Mesendoderm (in vitro differentiated cells): ENCODE measurements around the gene SPATA32.

Experiments used
- DNase-seq: peaks from one replicate; pipeline ENCODE4 v3.0.0; 2013
- H2AK5ac ChIP-seq: 2 replicates; pipeline ENCODE4 v1.6.1; 2013; ENCODE audit warnings: low read length, inconsistent platforms
- H2BK120ac ChIP-seq: 2 replicates; pipeline ENCODE4 v1.6.1; 2013; ENCODE audit warnings: low read depth, mild to moderate bottlenecking, low read length, moderate library complexity, mixed read lengths
- H2BK15ac ChIP-seq: replicated peaks from 2 replicates; pipeline ENCODE4 v1.6.1; 2013; ENCODE audit warnings: low read depth, mild to moderate bottlenecking, moderate library complexity
- H2BK5ac ChIP-seq: 2 replicates; pipeline ENCODE4 v1.6.1; 2013; ENCODE audit warnings: low read length, inconsistent platforms
- H3K18ac ChIP-seq: 2 replicates; pipeline ENCODE4 v1.6.1; 2013; ENCODE audit warnings: mild to moderate bottlenecking, low read length, mixed read lengths
- H3K23ac ChIP-seq: one replicate; pipeline ENCODE4 v1.6.1; 2013; ENCODE audit warnings: low read length
- H3K27ac ChIP-seq: 2 replicates; pipeline ENCODE4 v1.5.1; 2013; ENCODE audit warnings: low read depth, mild to moderate bottlenecking, inconsistent platforms, low read length, moderate library complexity
- H3K27me3 ChIP-seq: 2 replicates; pipeline ENCODE4 v1.6.1; 2013; ENCODE audit warnings: low read length, control low read depth, mild to moderate bottlenecking, inconsistent platforms; ENCODE audit not compliant: insufficient read depth, poor library complexity
- H3K36me3 ChIP-seq: 2 replicates; pipeline ENCODE4 v1.6.1; 2013; ENCODE audit warnings: low read length, inconsistent platforms; ENCODE audit not compliant: control insufficient read depth, insufficient read depth
- H3K4ac ChIP-seq: one replicate; pipeline ENCODE4 v1.6.1; 2013; ENCODE audit warnings: low read depth, mild to moderate bottlenecking, low read length, moderate library complexity
- H3K4me1 ChIP-seq: 2 replicates; pipeline ENCODE4 v1.6.1; 2013; ENCODE audit warnings: low read depth, low read length, inconsistent platforms; ENCODE audit not compliant: control insufficient read depth
- H3K4me2 ChIP-seq: 2 replicates; pipeline ENCODE4 v1.6.1; 2013; ENCODE audit warnings: low read length
- H3K4me3 ChIP-seq: 2 replicates; pipeline ENCODE4 v1.5.1; 2013; ENCODE audit warnings: mild to moderate bottlenecking, low read length
- H3K56ac ChIP-seq: one replicate; pipeline ENCODE4 v1.6.1; 2013; ENCODE audit warnings: low read length
- H3K79me1 ChIP-seq: 2 replicates; pipeline ENCODE4 v1.6.1; 2013; ENCODE audit warnings: low read length, inconsistent platforms
- H3K79me2 ChIP-seq: 2 replicates; pipeline ENCODE4 v1.6.1; 2013; ENCODE audit warnings: mild to moderate bottlenecking, low read length; ENCODE audit not compliant: control insufficient read depth, insufficient read depth
- H3K9ac ChIP-seq: 2 replicates; pipeline ENCODE4 v1.6.1; 2013; ENCODE audit warnings: low read length, inconsistent platforms
- H4K5ac ChIP-seq: one replicate; pipeline ENCODE4 v1.6.1; 2013; ENCODE audit warnings: low read length
- H4K8ac ChIP-seq: one replicate; pipeline ENCODE4 v1.6.1; 2013; ENCODE audit warnings: low read depth, mild to moderate bottlenecking, control low read depth, low read length, moderate library complexity
- WGBS: extraction: QIAGEN DNeasy Blood & Tissue Kit; methylation state at CpG from one replicate; pipeline ENCODE4 v1.1.7; 2013; ENCODE audit warnings: low lambda C conversion rate, missing lambda C conversion rate; ENCODE audit not compliant: insufficient coverage; ENCODE audit errors: extremely low coverage; 5-methylcytosine and 5-hydroxymethylcytosine counted together

SPATA32 gene

DNA sequence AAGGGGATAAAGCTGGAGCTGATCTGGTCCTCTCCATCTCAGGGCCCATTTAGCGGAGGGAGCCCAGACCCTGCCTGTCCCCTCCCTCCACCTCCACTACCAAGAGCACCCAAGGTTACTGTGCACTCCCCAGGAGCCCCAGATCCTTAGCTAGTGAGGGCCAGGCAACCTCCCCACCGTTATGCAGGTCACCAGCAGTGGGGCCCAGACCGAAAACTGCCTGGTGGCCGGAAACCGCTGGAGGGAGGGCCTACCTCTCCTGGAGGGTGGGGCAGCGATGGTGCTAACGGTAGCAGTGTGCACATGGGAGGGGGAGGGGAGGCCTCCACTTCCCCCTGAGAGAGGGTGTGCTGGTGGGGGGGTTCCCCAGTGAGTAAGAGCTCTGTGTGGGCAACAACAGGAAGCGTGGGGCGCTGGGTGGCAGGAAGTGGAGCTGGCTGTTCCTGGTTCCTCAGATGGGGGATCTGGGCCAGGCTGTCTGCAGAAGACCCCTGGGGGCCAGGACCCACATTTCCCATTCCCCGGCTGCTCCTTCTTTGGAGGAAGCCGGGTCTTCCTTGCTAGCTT is 35.8 kb downstream of the SPATA32 start:
- no peak for DNase-seq
- H3K27me3 ChIP-seq = peaks cover 1% of the 10 kb centered on the region
- no peak overlapping the region for H3K9ac ChIP-seq

DNA sequence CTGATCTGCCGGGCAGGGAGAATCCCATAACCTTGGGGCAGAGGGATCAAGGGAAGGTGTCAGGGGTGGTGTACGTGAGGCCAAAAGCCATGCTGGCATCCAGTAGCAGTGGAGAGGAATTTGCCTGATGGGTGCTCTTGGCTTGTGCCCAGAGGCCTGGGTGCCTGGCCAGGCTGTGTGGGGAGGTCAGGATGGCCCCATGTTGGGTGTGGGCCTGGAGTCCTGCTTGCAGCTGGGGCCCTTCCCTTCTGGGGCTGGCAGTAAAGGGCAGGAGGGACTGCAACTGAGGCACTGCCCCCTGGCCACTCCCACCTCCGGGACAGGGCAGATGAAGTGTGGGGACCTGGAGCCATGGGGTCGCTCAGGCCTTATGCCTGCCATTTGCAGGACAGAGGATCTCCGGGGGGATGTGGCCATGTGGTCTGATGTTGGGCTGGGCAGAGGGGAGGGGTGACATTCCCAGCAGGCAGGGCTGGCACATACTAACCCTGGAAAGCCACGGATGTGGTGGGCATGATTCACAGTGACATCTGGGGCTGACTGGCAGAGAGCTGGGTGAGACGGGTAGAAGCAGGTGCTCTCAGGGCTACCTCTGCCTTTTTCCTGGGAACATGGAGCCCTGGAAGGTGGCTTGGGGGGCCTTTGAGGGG is 36.7 kb downstream of the SPATA32 start:
- peaks cover 2% of the 10 kb centered on the region for H3K4me1 ChIP-seq
- no peak overlapping the region for H4K8ac ChIP-seq
- WGBS = no CpG with 5 or more reads among the region's 7 CpGs

More for the DNA sequence above, 35.8 kb downstream of the SPATA32 start:
- Histone ChIP-seq H3K27ac (no peak overlapping the region), H2AK5ac (no peak overlapping the region), H3K23ac (no peak overlapping the region), H2BK5ac (no peak overlapping the region), H2BK15ac (no peak overlapping the region), H3K79me2 (no peaks in the 10 kb centered on the region), H3K4ac (no peak overlapping the region), H2BK120ac (no peak overlapping the region), H3K79me1 (no peaks in the 10 kb centered on the region), H3K4me1 (peaks cover 2% of the 10 kb centered on the region), H3K4me3 (no peak overlapping the region), H3K56ac (peak overlapping the region; percentile 62), H3K18ac (no peak overlapping the region), H4K8ac (no peak overlapping the region), H3K4me2 (no peak overlapping the region), H3K36me3 (no peaks in the 10 kb centered on the region), H4K5ac (no peak overlapping the region)
- no CpG with 5 or more reads among the region's 11 CpGs for WGBS

DNA sequence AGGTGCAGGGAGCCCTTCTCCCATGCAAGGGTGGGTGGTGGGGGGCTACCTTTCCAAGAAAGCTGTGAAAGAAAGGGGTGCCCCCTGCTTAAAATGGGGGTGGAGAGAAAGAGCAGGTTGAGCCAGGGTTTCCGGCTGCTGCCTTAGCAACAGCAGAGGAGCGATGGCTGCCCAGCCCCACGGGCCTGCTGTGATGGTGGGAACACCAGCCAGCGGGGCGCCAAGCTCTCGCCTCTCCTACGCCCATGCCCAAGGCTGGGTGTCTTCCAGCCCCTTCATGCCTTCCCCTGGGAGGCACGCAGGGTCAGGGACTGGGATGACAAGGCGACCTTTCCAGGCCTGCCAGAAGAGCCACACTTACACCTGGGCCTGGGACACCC is 37.2 kb downstream of the SPATA32 start:
- H3K36me3 ChIP-seq = no peaks in the 10 kb centered on the region
- no peak overlapping the region for H3K27ac ChIP-seq
- no peak overlapping the region for H3K4me3 ChIP-seq
- no peak overlapping the region for H3K4ac ChIP-seq
- no peak overlapping the region for H2BK15ac ChIP-seq
- H3K27me3 ChIP-seq = peaks cover 12% of the 10 kb centered on the region
- no peak overlapping the region for H3K56ac ChIP-seq
- WGBS = no CpG with 5 or more reads among the region's 9 CpGs
- H4K5ac ChIP-seq = no peak overlapping the region
- no peak overlapping the region for H2AK5ac ChIP-seq
- no peaks in the 10 kb centered on the region for H3K79me2 ChIP-seq
- no peak overlapping the region for H3K18ac ChIP-seq
- H2BK5ac ChIP-seq = no peak overlapping the region
- H3K4me1 ChIP-seq = peaks cover 2% of the 10 kb centered on the region
- no peak overlapping the region for H3K4me2 ChIP-seq
- H3K79me1 ChIP-seq = no peaks in the 10 kb centered on the region
- no peak overlapping the region for H4K8ac ChIP-seq
- no peak overlapping the region for H3K9ac ChIP-seq
- H2BK120ac ChIP-seq = no peak overlapping the region
- H3K23ac ChIP-seq = no peak overlapping the region
- no peak for DNase-seq

More for the DNA sequence above, 36.7 kb downstream of the SPATA32 start:
- peaks cover 9% of the 10 kb centered on the region for H3K27me3 ChIP-seq
- no peaks in the 10 kb centered on the region for H3K79me2 ChIP-seq
- DNase-seq = no peak
- H2BK15ac ChIP-seq = no peak overlapping the region
- H3K36me3 ChIP-seq = no peaks in the 10 kb centered on the region
- H3K56ac ChIP-seq = no peak overlapping the region
- no peak overlapping the region for H3K4ac ChIP-seq
- H3K4me3 ChIP-seq = no peak overlapping the region
- no peak overlapping the region for H3K4me2 ChIP-seq
- no peaks in the 10 kb centered on the region for H3K79me1 ChIP-seq
- no peak overlapping the region for H2BK5ac ChIP-seq
- no peak overlapping the region for H2BK120ac ChIP-seq
- no peak overlapping the region for H3K18ac ChIP-seq
- H3K9ac ChIP-seq = no peak overlapping the region
- H3K23ac ChIP-seq = no peak overlapping the region
- H2AK5ac ChIP-seq = no peak overlapping the region
- H4K5ac ChIP-seq = no peak overlapping the region
- H3K27ac ChIP-seq = no peak overlapping the region

DNA sequence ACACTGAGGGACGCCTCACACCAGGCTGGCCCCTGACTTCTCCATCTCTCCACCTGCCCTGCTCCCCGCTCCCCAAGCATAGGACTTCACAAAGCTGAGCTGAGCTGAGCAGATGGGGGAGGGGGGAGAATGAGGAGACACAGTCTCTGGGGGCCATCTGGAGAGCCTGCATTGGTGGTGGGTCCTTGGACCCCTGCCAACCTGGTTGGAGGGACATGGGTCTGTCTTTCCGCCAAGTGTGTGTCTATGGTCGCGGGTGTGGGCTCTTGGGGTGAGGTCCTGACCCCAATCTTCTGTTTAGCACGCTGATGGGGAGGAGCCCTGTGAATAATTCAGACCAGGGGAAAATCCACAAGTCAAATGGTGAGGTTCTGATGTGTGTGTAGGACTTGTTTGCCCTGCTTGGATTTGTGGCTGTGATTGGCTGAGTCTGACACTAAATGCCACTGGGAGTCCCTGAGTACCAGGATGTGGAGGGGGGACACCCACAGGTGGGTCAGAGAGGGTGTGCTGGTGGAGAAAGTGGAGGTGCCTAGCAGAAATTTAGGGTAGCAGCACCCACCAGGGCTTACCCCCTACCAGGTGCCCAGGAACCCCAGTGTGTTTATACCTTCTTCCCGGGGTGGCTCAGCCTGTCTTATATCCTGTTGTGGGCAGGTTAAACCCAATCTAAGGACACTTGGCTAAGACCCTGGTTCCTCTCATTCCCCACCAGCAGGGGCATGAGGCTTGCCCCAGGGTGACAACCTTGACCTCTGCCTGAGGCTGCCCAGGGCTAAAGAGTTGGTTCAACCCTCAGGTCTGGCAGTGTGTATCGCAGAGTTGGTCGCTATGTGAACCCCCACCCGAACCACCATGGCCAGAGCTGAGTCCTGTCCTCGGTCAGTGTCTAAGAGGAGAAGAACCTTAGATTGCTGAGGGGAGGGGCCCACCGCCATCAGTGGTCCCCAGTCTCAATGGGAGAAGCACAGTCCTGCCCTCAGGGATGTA is 38.1 kb downstream of the SPATA32 start:
- Histone ChIP-seq H2BK15ac (no peak overlapping the region), H4K5ac (no peak overlapping the region), H3K56ac (no peak overlapping the region), H3K36me3 (no peaks in the 10 kb centered on the region), H3K4ac (no peak overlapping the region), H3K27ac (no peak overlapping the region), H3K27me3 (peaks cover 12% of the 10 kb centered on the region), H3K4me1 (no peaks in the 10 kb centered on the region), H3K4me2 (no peak overlapping the region), H2BK5ac (no peak overlapping the region), H4K8ac (no peak overlapping the region), H3K9ac (no peak overlapping the region), H3K79me1 (no peaks in the 10 kb centered on the region), H2BK120ac (no peak overlapping the region), H3K23ac (no peak overlapping the region), H3K4me3 (no peak overlapping the region), H3K18ac (no peak overlapping the region), H3K79me2 (no peaks in the 10 kb centered on the region), H2AK5ac (no peak overlapping the region)
- WGBS = no CpG with 5 or more reads among the region's 12 CpGs
- DNase-seq = no peak

DNA sequence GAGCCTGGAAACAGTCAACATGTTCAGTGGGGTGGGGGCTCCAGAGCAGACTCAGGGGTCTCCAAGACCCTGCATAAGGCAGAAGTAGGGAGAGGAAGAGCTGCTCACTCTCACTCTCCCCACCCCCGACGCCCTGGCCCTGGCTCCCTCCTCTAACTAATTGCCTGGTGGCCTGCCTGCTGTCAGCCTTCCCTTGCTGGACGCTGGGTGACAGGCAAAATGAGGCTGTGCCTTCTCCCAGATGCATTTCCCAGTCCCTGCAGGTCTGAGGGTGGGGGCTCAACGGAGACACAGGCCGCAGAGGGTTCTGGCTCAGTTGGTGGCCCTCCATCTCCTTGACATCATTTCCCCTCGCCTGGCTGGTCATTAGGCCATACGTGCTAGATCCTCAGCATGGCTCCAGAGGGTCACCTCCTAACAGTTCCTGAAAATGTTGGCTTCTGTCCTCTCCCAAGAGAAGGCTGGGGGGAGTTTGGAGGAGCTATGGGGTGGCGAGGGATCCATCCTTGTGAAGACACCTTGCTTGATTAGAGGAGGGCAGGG is 38.8 kb downstream of the SPATA32 start:
- Histone ChIP-seq H3K27ac (no peak overlapping the region), H3K79me2 (no peaks in the 10 kb centered on the region), H3K18ac (no peak overlapping the region), H3K4ac (no peak overlapping the region), H2BK120ac (no peak overlapping the region), H3K27me3 (peaks cover 12% of the 10 kb centered on the region), H3K4me1 (no peaks in the 10 kb centered on the region), H2BK15ac (no peak overlapping the region), H3K4me2 (no peak overlapping the region), H2BK5ac (no peak overlapping the region), H3K4me3 (no peak overlapping the region), H3K56ac (no peak overlapping the region), H3K79me1 (no peaks in the 10 kb centered on the region), H4K5ac (no peak overlapping the region), H2AK5ac (no peak overlapping the region), H4K8ac (no peak overlapping the region), H3K36me3 (no peaks in the 10 kb centered on the region), H3K23ac (no peak overlapping the region), H3K9ac (no peak overlapping the region)
- DNase-seq = no peak
- no CpG with 5 or more reads among the region's 8 CpGs for WGBS
